Lower leg skin (tissue), 3 donors: ENCODE measurements around the gene SH3RF1.

Experiments used
- CTCF ChIP-seq, 3 donors: fragments of 450-650 bp; IDR thresholded peaks; one replicate each; pipeline ENCODE4 v1.5.1; 2016; ENCODE audit warnings: antibody characterized with exemption in 3 of 3, mild to moderate bottlenecking in 3 of 3, moderate library complexity in 2 of 3
- POLR2A ChIP-seq, 2 donors: fragments of 450-650 bp; IDR thresholded peaks; one replicate each; pipeline ENCODE4 v1.6.1; 2016 to 2017; ENCODE audit warnings: antibody characterized with exemption in 2 of 2, mild to moderate bottlenecking in 1 of 2, moderate library complexity in 1 of 2

DNA sequence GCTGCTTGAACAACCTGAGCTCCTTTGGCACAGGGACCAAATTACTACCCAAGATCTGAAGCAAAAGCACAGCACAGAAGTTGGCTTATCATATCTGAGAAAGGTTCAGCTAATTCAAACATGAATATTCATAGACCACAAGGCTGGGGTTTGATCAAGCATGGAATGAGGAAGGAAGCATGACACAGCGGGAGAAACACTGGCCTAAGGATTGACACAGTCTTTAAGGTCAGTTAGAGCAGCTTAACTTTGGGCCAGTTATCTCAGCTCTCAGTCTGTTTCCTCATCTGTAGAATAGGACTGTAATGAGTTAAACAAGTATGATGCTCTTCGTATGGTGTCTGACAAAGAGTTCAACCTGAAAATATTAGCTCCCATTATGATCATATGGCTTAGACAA is 172.2 kb downstream of the SH3RF1 start:
- TF ChIP-seq CTCF (IDR thresholded peaks at IDR 0.05): no peak
- no peak for TF ChIP-seq POLR2A (IDR thresholded peaks at IDR 0.05)
